ENCODE measurements around the gene HADH.

- no peak for TF ChIP-seq CTCF (IDR thresholded peaks at IDR 0.05)
- TF ChIP-seq POLR2A (IDR thresholded peaks at IDR 0.05), result no peak
- TF ChIP-seq EP300 (IDR thresholded peaks at IDR 0.05), result no peak
Observed at GRCh38 chr4:108053251-108053711, 63.6 kb downstream of the HADH start.
